ENCODE data around the gene PTPRE. TPM values are rescaled to one million over a fixed set of nuclear protein-coding genes. Genes with fewer than 3 reads are reported as not detected.

PTPRE gene
- total RNA-seq, 1 experiment from 2014 or later, result 7.9 TPM

GRCh38 chr10:128031216-128031615 is 124.3 kb downstream of the PTPRE start:
- Histone ChIP-seq H3K9me3 (ENCODE audit: insufficient read depth, low read depth) (no peaks in the 10 kb centered on the region), H3K4me1 (replicated peaks; ENCODE audit: insufficient read depth) (no peaks in the 10 kb centered on the region), H3K9me2 (ENCODE audit: insufficient read depth) (no peaks in the 10 kb centered on the region), H3K27me3 (ENCODE audit: insufficient read depth, low read depth) (no peaks in the 10 kb centered on the region), H3K4me3 (no peak overlapping the region), H2AFZ (no peak overlapping the region), H3K79me2 (ENCODE audit: low read depth) (no peaks in the 10 kb centered on the region), H3K4me2 (no peak overlapping the region), H3K27ac (no peak overlapping the region), H3F3A (ENCODE audit: insufficient read depth, low read depth) (no peaks in the 10 kb centered on the region), H3K36me3 (ENCODE audit: low read depth) (no peaks in the 10 kb centered on the region), H4K20me1 (ENCODE audit: insufficient read depth) (no peaks in the 10 kb centered on the region)
- BruUV-seq (replicated peaks), result no TSS peak
- ChIA-PET CTCF (no interaction called here), POLR2A (ENCODE audit: unreplicated experiment) (interaction anchor here (0.6 kb wide), 1 partner anchor 29 kb away, joined by 3 read pairs; no protein-coding TSS in a partner anchor)
- no peak for DNase-seq
- no peak for TF ChIP-seq CTCF (conservative IDR thresholded peaks at IDR 0.05)
- no peak for TF ChIP-seq EZH2 (IDR thresholded peaks at IDR 0.05; ENCODE audit: low read depth)
- intact Hi-C loops (cut with micrococcal nuclease; ENCODE audit: unreplicated experiment), result no loop called here

- ChIA-PET CTCF (no interaction called here), POLR2A (ENCODE audit: unreplicated experiment) (no interaction called here)
- no peak overlapping the region for H3K4me3 ChIP-seq
- no peak overlapping the region for H2AFZ ChIP-seq
- H3K9me3 ChIP-seq (ENCODE audit: insufficient read depth, low read depth), result no peaks in the 10 kb centered on the region
- H3K9me2 ChIP-seq (ENCODE audit: insufficient read depth), result no peaks in the 10 kb centered on the region
- H3K4me1 ChIP-seq (replicated peaks; ENCODE audit: insufficient read depth), result peaks cover 7% of the 10 kb centered on the region
- no peaks in the 10 kb centered on the region for H3K36me3 ChIP-seq (ENCODE audit: low read depth)
- intact Hi-C loops (cut with micrococcal nuclease; ENCODE audit: unreplicated experiment), result no loop called here
- H3F3A ChIP-seq (ENCODE audit: insufficient read depth, low read depth), result no peaks in the 10 kb centered on the region
- no peaks in the 10 kb centered on the region for H3K27me3 ChIP-seq (ENCODE audit: insufficient read depth, low read depth)
- no peak overlapping the region for H3K27ac ChIP-seq
- TF ChIP-seq EZH2 (IDR thresholded peaks at IDR 0.05; ENCODE audit: low read depth), result no peak
- no peak for TF ChIP-seq CTCF (conservative IDR thresholded peaks at IDR 0.05)
- BruUV-seq (replicated peaks), result no TSS peak
- no peaks in the 10 kb centered on the region for H3K79me2 ChIP-seq (ENCODE audit: low read depth)
- no peak overlapping the region for H3K4me2 ChIP-seq
- no peaks in the 10 kb centered on the region for H4K20me1 ChIP-seq (ENCODE audit: insufficient read depth)
- no peak for DNase-seq
Observed at GRCh38 chr10:128032466-128032865, 125.6 kb downstream of the PTPRE start.

GRCh38 chr10:128035557-128035973 is 128.7 kb downstream of the PTPRE start:
- POLR2A ChIA-PET (ENCODE audit: unreplicated experiment), result no interaction called here
- no peaks in the 10 kb centered on the region for H3K36me3 ChIP-seq (ENCODE audit: low read depth)
- intact Hi-C loops (cut with micrococcal nuclease; ENCODE audit: unreplicated experiment), result no loop called here

More at GRCh38 chr10:128035557-128035973, 128.7 kb downstream of the PTPRE start:
- H3F3A ChIP-seq (ENCODE audit: insufficient read depth, low read depth), result no peaks in the 10 kb centered on the region
- H3K9me3 ChIP-seq (ENCODE audit: insufficient read depth, low read depth), result no peaks in the 10 kb centered on the region
- no peak overlapping the region for H3K4me2 ChIP-seq
- TF ChIP-seq EZH2 (IDR thresholded peaks at IDR 0.05; ENCODE audit: low read depth) (no peak), CTCF (conservative IDR thresholded peaks at IDR 0.05) (peak; percentile 62)
- no peak for DNase-seq
- no peaks in the 10 kb centered on the region for H3K9me2 ChIP-seq (ENCODE audit: insufficient read depth)
- H3K4me1 ChIP-seq (replicated peaks; ENCODE audit: insufficient read depth), result peaks cover 8% of the 10 kb centered on the region
- BruUV-seq (replicated peaks), result no TSS peak
- no peaks in the 10 kb centered on the region for H4K20me1 ChIP-seq (ENCODE audit: insufficient read depth)
- H3K27ac ChIP-seq, result no peak overlapping the region
- H2AFZ ChIP-seq, result no peak overlapping the region
- no peaks in the 10 kb centered on the region for H3K79me2 ChIP-seq (ENCODE audit: low read depth)
- CTCF ChIA-PET, result interaction anchor here (1.0 kb wide), 1 partner anchor 26 kb away, joined by 3 read pairs; no protein-coding TSS in a partner anchor
- H3K27me3 ChIP-seq (ENCODE audit: insufficient read depth, low read depth), result no peaks in the 10 kb centered on the region
- no peak overlapping the region for H3K4me3 ChIP-seq
